Measurements from ENCODE around the gene MCEE.
"Not testable (repeated sequence)": the region's sequence is repeated elsewhere in the genome, so short reads cannot be mapped to it uniquely, and the experiment has no call there.

Gene MCEE

DNA sequence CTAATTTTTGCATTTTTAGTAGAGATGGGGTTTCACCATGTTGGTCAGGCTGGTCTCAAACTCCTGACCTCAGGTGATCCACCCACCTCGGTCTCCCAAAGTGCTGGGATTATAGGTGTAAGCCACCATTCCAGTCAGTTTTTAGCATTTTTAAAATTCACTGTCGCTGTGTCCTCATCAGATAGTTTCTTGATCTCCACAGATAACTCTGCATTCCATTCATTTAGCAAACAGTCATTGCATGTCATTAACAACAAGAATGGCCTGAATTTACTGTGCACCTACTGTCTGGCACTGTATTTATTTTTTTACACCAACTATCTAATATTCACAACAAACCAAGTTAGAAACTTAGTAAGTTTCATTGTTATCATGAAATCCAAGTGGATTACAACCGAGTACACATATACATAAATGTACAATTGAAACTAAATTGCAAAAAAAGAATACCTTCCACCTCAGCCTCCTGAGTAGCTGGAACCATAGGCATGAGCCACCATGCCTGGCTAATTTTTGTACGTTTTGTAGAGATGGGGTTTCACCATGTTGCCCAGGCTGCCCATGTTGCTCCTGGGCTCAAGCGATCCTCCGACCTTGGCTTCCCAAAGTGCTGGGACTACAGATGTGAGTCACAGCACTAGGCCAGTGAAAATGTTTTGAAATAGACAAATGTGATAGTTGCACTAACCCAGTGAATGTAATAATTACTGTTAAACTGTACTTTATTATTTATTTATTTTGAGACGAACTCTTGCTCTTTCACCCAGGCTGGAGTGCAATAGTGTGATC lies 4.3 kb downstream of the MCEE start:
- DNase-seq = no peak

DNA sequence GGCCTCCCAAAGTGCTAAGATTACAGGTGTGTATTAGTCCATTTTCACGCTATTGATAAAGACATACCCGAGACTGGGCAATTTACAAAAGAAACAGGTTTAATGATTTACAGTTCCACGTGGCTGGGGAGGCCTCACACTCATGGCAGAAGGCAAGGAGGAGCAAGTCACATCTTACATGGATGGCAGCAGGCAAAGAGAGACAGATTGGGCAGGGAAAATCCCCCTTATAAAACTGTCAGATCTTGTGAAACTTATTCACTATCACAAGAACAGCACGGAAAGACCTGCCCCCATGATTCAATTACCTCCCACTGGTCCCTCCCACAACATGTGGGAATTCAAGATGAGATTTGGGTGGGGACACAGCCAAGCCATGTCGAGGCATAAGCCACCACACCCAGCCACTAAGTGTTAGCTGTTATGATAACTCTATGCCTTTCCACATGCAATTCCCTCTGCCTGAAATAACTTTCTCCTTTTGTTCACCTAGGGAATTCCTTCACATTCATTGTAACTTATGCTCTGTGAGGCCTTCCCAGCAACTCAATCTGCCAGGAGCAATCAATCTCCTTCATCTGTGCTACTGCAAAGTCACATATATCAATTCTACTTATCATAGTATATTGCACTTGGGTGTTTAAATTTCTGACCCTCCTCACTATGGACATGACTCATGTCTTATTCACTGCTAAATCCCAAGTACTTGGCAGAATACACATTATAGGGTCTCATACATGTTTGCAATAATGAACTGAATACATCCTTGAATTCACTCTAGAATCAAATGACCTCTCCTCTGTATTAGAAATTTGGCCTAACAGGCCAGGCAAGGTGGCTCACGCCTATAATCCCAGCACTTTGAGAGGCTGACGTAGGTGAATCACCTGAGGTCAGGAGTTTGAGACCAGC lies 7.4 kb downstream of the MCEE start:
- DNase-seq = no peak

DNA sequence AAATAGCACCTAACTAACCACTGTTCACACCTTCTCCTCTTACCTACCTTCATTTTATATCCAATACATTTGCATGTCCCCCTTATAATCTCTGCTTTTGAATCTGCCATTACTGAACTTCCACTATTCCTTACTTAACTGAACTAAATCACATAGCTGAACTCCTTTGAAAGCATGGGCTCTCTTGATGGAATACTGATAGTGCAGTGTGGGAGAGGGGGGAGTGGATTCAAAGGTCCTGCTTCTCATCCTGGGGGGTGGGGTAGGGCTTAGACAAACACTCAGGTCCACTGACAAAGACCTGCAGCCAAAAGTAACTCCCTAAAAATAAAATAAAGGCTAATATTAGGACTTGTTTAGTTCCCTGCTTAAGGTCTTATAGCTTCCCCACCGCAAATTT lies 8.6 kb downstream of the MCEE start:
- DNase-seq = no peak

DNA sequence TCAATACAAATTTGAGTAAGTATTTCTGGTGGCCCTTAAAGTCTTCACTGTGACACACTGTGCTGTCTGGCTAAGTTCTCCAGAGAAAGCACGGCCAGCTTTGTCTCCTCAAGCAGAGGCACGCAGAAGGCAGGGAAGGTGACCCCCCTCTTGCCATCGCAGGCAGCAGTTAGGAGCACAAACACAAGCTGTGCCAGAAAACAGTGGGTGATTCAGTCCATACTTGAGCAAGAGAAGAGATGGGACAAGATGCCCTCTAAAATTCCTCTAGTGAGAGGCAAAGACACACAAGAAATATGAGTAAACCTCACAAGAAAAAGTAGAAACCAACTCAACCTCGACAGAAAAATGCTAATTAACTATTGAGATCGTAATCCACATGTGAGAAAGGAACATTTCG lies 9.8 kb downstream of the MCEE start:
- DNase-seq = no peak

DNA sequence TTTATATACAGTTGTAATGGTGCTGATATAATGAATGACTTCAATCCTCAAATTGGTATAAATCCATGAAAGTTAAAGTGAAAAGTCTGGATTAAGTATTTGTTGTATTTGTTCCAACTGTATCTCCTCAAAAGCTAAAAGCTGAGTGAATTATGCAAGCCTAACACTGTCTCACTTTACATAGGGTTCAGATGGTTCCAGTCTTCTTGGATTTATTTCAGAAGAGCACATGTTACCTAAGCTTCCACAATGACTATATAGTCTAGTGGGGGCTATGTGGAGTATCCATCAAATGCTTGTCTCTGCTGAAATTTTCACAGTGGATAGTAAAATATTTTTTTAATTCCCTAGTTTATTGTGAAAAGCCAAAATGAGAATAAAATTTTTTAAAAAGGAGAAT lies 13.0 kb downstream of the MCEE start:
- DNase-seq = no peak

DNA sequence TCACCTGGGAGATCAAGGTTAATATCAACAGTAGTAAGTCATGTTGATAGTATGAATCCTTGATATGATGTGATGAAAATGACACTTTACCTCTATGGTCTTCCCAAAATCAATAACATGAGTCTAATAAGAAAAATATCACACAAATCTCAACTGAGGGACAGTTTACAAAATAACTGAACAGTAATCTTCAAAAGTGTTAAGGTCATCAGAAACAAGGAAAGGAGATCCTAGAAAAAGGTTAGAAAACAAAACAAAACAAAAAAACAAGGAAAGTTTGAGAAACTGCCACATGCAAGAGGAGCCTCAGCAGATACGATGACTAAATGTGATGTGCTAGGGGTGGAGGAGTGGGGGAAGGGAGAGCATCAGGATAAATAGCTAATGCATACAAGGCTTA lies 16.2 kb downstream of the MCEE start:
- DNase-seq = no peak

DNA sequence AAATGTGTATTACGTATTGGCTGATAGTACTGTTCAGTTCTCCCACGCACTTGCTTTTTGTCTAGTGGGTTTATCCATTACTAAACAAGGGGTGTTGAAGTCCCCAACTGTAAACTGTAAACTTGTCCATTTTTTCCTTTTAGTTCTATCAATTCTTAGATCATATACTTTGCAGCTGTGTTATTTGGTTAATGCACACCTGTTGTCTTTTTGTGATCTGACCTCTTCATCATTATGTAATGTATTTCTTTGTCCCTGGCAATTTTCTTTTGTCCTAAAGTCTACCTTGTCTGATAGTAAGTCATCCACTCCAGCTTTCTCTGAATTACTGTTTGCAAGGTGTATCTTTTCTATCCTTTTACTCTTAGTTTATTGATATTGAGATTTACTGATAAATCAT lies 21.9 kb downstream of the MCEE start:
- no peak for DNase-seq

DNA sequence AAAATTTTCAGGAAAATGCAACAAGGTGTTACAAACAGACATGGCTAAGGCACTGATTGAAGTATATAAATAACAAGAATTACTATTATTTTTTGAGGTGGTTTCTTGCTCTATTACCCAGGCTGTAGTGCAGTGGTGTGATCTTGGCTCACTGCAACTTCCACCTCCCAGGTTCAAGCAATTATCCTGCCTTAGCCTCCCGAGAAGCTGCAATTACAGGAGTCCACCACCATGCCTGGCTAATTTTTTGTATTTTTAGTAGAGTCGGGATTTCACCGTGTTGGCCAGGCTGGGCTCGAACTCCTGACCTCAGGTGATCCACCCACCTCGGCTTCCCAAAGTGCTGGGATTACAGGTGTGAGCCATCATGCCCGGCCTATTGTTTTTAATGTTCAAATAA lies 23.6 kb downstream of the MCEE start:
- DNase-seq = not testable (repeated sequence)

DNA sequence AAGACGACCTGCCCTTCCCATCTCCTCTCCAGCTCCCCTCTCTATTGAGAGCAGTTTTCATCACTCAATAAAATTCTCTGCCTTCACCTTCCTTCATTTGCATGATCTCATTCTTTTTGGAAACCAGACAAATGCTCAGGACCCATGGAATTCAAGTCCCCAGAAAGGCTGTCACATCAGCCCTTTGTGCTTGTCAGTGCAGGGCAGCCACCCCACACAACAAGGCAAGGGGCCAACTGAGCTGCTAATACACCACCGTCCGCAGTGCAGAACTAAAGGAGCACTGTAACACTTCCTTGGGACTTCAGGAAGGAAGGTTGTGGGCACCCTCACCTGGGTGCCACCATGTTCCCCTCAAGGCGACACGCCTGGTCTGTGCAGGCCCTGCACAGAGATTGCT lies 26.2 kb downstream of the MCEE start:
- no peak for DNase-seq

DNA sequence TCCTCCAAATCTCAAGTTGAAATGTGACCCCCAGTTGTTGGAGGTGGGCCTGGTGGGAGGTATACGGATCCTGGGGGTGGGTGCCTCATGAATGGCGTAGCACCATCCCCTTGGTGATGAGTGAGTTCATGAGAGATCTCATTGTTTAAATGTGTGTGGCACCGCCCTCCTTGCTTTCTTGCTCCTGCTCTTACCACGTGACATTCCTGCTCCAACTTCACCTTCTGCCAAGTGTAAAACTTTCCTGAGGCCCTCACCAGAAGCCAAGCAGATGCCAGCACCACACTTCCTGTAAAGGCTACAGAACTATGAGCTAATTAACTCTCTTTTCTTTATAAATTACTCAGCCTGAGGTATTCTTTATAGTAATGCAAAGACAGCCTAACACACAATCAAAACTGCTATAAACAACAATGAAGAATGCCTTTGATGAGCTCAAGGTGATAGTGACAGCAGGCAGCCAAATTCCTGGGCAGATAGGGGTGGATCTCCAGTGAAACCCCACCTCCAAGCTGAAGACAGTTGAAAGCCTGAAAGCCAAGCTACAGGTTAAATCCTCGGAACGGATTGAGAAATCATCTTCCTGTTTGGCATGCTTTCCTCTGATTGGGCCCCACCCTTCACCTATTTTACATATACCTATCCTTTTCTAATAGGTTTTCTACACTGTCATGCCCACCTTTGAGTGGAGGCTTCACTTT lies 26.9 kb downstream of the MCEE start:
- no peak for DNase-seq

DNA sequence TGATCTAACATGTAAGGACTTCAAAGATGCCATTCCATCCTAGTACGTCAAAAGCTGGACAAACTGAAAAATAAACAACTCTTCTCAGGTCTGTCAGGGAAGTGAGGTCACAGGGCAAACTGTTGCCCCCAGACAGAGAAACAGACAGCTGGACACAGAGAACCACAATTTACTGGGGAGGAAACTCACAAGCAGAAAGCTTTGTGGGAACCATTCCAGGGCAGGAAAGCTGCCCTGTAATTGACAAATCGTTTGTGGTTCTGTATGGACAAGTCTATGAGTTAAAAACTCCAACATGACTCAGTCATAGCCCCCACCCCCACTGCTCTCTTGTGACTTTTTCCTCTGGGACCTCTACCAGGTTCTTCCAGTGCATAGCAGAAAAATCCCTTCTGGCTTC lies 28.4 kb downstream of the MCEE start:
- DNase-seq = no peak

DNA sequence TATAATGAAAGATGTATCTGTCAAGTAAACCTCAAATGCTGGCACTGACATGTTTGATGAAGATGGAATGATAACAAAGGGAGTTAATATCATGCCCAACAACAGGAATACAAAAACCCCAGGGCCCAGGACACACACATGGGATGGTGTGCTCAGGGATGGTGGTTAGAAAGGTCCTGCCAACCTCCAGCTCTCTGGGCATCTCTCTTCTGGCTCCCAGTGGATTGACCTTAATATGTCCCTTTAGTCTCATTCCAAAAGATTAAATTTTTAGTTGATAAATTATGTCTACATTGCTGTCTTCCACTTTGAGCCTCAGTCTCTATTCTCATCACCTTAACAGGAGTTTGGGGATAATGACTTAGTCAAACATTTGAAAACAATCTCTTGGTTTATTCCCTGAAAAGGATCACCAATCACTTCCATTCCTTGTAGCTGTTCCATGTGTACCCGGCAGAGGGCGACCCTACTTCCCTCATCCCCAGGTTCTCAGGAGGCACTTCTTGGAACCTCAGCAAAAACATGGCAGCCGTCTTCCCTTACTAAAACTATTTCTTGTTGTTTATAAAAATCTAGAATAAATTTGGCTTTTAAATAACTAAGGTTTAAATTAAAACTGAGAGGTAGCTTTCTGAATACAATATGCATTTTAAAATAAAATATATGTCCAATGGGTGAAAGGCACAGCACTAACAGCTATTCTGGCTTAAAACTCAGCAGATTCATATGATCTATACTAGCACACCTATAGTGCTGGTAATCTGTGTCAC lies 29.6 kb downstream of the MCEE start:
- DNase-seq = peak; percentile 48

DNA sequence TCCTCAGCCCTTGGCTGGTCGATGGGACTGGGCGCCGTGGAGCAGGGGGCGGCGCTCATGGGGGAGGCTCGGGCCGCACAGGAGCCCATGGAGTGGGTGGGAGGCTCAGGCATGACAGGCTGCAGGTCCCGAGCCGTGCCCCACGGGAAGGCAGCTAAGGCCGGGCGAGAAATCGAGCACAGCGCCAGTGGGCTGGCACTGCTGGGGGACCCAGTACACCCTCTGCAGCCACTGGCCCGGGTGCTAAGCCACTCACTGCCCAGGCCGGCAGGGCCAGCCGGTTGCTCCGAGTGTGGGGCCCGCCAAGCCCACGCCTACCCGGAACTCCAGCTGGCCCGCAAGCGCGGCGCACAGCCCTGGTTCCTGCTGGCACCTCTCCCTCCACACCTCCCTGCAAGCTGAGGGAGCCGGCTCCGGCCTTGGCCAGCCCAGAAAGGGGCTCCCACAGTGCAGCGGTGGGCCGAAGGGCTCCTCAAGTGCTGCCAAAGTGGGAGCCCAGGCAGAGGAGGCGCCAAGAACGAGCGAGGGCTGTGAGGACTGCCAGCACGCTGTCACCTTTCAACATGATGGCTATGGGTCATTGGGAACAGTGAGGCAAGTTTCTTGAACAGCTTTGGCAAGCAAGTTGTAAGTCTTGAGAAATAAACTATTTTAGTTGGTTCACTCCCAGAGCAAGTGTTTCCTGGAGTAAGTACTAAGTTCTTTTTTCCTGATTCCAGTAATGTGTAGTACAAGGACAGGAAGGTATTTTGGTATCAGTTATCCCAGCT lies 37.4 kb downstream of the MCEE start:
- not testable (repeated sequence) for DNase-seq

DNA sequence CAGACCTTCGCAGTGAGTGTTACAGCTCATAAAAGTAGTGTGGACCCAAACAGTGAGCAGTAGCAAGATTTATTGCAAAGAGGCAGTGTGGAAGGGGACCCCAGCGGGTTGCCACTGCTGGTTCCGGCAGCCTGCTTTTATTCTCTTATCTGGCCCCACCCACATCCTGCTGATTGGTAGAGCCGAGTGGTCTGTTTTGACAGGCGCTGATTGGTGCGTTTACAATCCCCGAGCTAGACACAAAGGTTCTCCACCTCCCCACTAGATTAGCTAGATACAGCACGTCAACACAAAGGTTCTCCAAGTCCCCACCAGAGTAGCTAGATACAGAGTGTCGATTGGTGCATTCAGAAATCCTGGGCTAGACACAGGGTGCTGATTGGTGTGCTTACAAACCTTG lies 38.2 kb downstream of the MCEE start:
- DNase-seq = not testable (repeated sequence)

DNA sequence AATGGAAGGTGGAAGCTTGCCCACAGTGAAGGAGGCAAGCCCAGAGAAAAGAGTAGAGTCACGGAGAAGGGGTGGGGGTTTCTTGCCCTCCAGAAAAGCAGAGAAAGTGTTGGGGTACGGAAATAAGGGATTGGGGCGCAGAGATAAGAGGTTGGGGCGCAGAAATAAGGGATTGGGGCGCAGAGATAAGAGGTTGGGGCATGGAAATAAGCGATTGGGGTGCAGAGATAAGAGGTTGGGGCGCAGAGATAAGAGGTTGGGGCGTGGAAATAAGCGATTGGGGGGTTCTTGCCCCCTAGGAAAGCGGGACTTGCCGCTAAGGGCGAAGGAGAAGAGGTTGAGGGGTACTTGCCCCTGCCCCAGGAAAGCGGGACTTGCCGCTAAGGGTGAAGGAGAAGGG lies 40.6 kb downstream of the MCEE start:
- DNase-seq = not testable (repeated sequence)

DNA sequence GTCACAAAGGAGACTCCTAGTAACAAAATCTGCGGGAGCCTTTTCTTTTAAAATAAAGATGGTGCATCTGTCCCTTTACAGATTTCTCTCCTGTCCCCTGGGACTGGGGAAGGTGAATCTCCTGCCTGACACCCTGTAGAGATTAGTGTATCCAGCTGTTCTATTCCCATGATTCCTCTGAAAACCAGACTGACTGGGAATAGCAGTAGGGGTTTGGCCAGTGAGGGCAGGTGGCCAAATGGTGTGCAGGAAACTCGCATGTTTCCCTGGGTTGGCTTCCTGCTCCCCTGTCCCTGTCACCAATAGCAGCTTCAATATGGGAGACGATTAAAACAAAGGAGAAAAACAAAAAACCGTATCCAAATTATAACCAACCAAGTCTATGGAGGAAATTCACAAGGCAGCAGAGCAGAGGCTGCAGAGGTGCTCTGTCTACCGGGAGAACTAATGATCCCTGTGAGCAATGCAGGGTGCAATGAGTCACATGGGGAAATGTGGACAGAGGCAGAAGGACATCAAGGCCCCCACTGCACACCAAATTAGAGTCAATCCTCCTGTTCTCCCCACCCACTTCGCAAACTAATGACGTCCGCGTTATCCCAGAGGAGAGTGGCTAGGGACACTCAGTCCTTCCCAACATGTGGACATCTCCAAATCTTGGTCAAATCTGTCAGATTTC lies 44.6 kb downstream of the MCEE start:
- not testable (repeated sequence) for DNase-seq

DNA sequence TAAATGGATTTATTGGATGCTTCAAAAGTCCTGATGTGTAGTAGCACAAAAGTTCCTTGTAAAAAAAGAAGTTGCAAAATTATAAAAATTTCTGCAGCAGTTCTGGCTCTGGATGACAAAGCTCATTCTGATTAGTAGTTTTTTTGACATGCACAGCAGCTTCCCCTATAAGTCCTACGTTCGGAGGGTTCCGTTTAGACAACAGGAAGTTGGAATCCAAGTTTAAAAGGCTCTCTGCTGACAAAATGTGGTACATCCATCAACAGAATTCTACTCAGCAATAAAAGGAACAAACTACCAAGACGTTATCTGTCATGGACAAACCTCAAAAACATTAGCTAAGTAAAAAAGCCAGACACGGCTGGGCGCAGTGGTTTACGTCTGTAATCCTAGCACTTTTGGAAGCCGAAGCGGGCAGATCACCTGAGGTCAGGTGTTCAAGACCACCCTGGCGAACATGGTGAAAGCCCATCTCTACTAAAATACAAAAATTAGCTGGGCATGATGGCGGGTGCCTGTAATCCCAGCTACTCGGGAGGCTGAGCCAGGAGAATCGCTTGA lies 46.2 kb downstream of the MCEE start:
- not testable (repeated sequence) for DNase-seq

DNA sequence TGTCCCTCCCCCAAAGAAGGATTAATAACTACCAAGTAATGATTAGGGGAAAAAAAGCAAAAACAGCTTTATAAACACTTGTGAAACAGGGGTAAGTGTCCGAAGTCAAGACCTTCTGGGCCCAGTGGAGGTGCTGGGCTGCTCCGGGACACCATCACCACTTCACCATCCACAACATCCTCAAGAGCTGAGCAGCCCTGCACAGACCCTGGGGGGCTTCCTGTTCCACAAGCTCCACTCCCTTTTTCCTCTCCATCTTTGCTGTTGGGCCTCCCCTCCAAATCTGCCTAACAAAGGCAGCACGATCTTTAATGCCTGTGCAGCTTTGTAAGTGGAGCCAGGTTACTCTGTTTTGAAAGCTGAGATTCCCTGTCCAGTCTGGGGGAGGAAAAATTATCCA lies 46.7 kb downstream of the MCEE start:
- not testable (repeated sequence) for DNase-seq

DNA sequence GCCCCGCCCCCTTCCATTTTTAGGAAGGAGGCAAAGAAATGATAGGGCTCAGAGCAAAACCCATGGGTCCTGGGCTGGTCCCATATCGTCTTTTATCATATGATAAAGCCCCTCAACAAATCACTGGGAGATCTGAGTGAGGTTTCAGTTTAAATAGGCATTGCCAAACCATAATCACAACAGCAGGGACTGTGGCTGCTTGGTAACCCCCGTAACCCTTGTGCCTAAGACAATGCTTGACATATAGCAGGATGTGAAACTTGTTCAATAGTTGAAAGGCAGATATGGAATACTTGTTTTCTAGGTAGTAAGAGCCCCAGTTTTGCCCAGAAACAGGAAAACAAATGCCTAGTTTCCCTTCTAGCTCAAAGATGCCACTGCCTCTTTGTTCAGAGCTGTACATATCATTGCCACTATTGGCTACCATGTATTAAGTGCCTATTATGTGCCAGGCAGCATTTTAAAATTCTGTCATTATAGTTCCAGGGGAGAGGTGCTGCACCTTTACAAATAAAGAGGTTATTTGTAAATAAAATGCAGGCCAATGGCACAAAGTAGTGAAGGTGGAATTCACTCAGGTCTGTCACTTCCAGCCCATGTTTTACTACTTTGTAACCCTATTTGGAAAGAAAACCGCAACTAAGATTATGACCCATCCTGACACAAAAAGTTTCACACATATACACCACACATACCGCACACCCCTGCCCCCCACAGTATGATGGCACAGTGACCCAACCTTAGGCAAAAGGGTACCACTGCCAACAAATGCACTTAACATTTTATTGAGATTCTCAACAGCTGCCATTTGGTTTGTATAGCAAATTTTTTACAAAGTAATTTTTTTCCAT lies 47.4 kb downstream of the MCEE start:
- peak; percentile 77 for DNase-seq

DNA sequence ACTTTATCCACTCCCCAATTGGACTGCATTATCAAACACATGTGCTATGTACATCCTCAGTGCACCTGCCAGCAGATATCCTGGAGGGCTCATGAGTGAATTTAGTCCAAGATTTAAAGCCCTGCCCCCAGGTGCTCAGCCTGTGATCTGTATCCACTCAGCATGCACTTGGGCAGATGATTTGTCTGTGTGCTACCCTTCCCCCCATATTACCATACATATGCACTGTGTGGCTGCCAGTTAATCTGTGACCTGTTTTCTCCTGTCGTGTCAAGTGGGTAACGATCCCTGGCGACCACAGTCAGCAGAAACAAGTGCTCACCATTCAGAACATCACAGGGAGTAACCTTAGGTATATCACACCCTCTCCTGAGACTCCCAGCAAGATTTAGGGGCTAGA lies 51.4 kb downstream of the MCEE start:
- no peak for DNase-seq

Measured in stimulated activated CD4-positive, alpha-beta T cell treated with anti-CD3 and anti-CD28 coated beads, Interleukin-1b, Interleukin-23, amount 100 ng/mL, for 48 hours (primary cell).